Endothelial cell of umbilical vein (primary cell): ENCODE data around the gene EPS8.

Experiments used
- CTCF ChIP-seq, 2 donors: IDR thresholded peaks; 1 replicate in 1 of 2; 2 replicates in 1 of 2; pipeline ENCODE4 v1.5.1; 2011; ENCODE audit warnings: low read length in 2 of 2, mild to moderate bottlenecking in 2 of 2, moderate library complexity in 2 of 2, control low read depth in 1 of 2, inconsistent platforms in 1 of 2, low read depth in 1 of 2; ENCODE audit not compliant: insufficient read depth in 1 of 2; ENCODE audit errors: extremely low read depth in 1 of 2
- EZH2 ChIP-seq: IDR thresholded peaks from 2 replicates; pipeline ENCODE4 v1.6.1; 2012; ENCODE audit warnings: borderline replicate concordance, low read depth, mild to moderate bottlenecking, moderate library complexity, low read length, inconsistent platforms; ENCODE audit not compliant: severe bottlenecking
- FOS ChIP-seq: IDR thresholded peaks from 2 replicates; pipeline ENCODE4 v1.6.1; 2011; ENCODE audit warnings: mild to moderate bottlenecking, low read length, moderate library complexity, borderline replicate concordance; ENCODE audit not compliant: insufficient read depth
- GATA2 ChIP-seq: IDR thresholded peaks from 2 replicates; pipeline ENCODE4 v1.7.0; 2011; ENCODE audit warnings: low read depth, mild to moderate bottlenecking, moderate library complexity, mixed read lengths, low read length; ENCODE audit not compliant: insufficient read length, insufficient read depth
- JUN ChIP-seq: IDR thresholded peaks from 2 replicates; pipeline ENCODE4 v1.6.1; 2011; ENCODE audit warnings: borderline replicate concordance, low read depth; ENCODE audit not compliant: insufficient read length, insufficient read depth
- POLR2A ChIP-seq: IDR thresholded peaks from 2 replicates; pipeline ENCODE4 v1.6.1; 2012; ENCODE audit warnings: low read depth, mild to moderate bottlenecking, control low read depth, low read length

DNA sequence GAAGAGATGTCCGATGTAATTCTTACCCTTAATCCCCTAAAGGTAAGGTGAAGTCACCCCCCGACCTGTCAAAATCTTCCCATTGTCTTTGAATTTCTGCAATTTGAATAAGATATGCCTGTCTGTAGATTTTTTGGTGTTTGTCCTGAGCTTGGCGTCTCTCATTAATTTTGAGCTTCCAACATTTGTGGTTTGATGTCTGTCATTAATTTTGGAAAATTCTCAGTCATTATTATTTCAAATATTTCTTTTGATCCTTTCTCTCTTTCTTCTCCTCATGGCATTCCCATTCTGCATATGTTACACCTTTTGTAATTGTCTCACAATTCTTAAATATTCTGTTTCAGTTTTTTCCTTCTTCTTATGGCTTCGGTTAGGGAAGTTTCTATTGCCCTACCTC lies 60.1 kb downstream of the EPS8 start:
- TF ChIP-seq EZH2 (no peak), POLR2A (no peak), CTCF (IDR thresholded peaks at IDR 0.05; ENCODE audit: extremely low read depth in 1 of 2, insufficient read depth in 1 of 2, low read depth in 1 of 2, low read length in 2 of 2) (no peak), JUN (no peak), GATA2 (no peak), FOS (no peak)
